Breast epithelium (tissue), 3 donors: ENCODE data around the gene NNT.

Experiments
- CTCF ChIP-seq, 3 donors: fragments of 450-650 bp; IDR thresholded peaks; one replicate each; pipeline ENCODE4 v1.5.1; 2016 to 2017; ENCODE audit warnings: antibody characterized with exemption in 3 of 3, mild to moderate bottlenecking in 3 of 3, moderate library complexity in 3 of 3
- POLR2A ChIP-seq: fragments of 450-650 bp; IDR thresholded peaks from one replicate; pipeline ENCODE4 v1.6.1; 2016; ENCODE audit warnings: antibody characterized with exemption, mild to moderate bottlenecking, moderate library complexity
- POLR2AphosphoS5 ChIP-seq, 3 donors: sonication (generic); formaldehyde crosslinking; IDR thresholded peaks; one replicate each; pipeline ENCODE4 v1.6.1; 2017; ENCODE audit warnings: antibody characterized with exemption in 3 of 3

GRCh38 chr5:43712081-43712480 is 109.1 kb downstream of the NNT start:
- TF ChIP-seq CTCF (IDR thresholded peaks at IDR 0.05) (no peak), POLR2AphosphoS5 (IDR thresholded peaks at IDR 0.05) (no peak), POLR2A (no peak)
